HG03575 (cell line): ENCODE data around the gene GSN.

Experiments
- ATAC-seq: cut with Tn5 transposase; IDR thresholded peaks from one replicate; pipeline ENCODE4 v1.9.1; 2021; ENCODE audit not compliant: unreplicated experiment, insufficient number of reproducible peaks, low FRiP score; ENCODE audit errors: extremely low read depth

Gene GSN

GRCh38 chr9:121269642-121270254 lies 1.8 kb downstream of the GSN start:
- ATAC-seq: no peak

GRCh38 chr9:121271368-121272341 lies 3.7 kb downstream of the GSN start:
- ATAC-seq: no peak

- no peak for ATAC-seq
Observed at GRCh38 chr9:121272401-121272948, 4.5 kb downstream of the GSN start.

- ATAC-seq: no peak
Observed at GRCh38 chr9:121273064-121273775, 5.3 kb downstream of the GSN start.

- no peak for ATAC-seq
Observed at GRCh38 chr9:121274851-121275250, 6.9 kb downstream of the GSN start.

GRCh38 chr9:121275781-121276658 lies 8.1 kb downstream of the GSN start:
- no peak for ATAC-seq

GRCh38 chr9:121277026-121277425 lies 9.1 kb downstream of the GSN start:
- no peak for ATAC-seq

GRCh38 chr9:121277518-121278295 lies 9.7 kb downstream of the GSN start:
- ATAC-seq: no peak

GRCh38 chr9:121278477-121279261 lies 10.7 kb downstream of the GSN start:
- ATAC-seq: no peak

GRCh38 chr9:121279776-121280388 lies 11.9 kb downstream of the GSN start:
- ATAC-seq: no peak

GRCh38 chr9:121280715-121281613 lies 13.0 kb downstream of the GSN start:
- no peak for ATAC-seq

GRCh38 chr9:121281614-121282276 lies 13.8 kb downstream of the GSN start:
- ATAC-seq: no peak

GRCh38 chr9:121282277-121283079 lies 14.5 kb downstream of the GSN start:
- ATAC-seq: no peak

GRCh38 chr9:121283080-121283398 lies 15.1 kb downstream of the GSN start:
- no peak for ATAC-seq
